ENCODE data around the gene PDZD7.

The PDZD7 gene

GRCh38 chr10:100966887-100967286 is 64.0 kb downstream of the PDZD7 start:
- DNase-seq (ENCODE audit: low read depth), result no peak
- no peak for TF ChIP-seq MYC (IDR thresholded peaks at IDR 0.05; ENCODE audit: low read depth, low read length)
- TF ChIP-seq, protein P1, sequence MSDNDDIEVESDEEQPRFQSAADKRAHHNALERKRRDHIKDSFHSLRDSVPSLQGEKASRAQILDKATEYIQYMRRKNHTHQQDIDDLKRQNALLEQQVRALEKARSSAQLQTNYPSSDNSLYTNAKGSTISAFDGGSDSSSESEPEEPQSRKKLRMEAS (IDR thresholded peaks at IDR 0.05; ENCODE audit: low read depth, low read length), result no peak
- no peak for TF ChIP-seq CTCF (IDR thresholded peaks at IDR 0.05; ENCODE audit: low read depth, low read length)
- no peak for TF ChIP-seq POLR2A (IDR thresholded peaks at IDR 0.05; ENCODE audit: extremely low read depth, insufficient read length)
- no peak overlapping the region for H3K4me3 ChIP-seq (ENCODE audit: low read depth, low read length)

DNA sequence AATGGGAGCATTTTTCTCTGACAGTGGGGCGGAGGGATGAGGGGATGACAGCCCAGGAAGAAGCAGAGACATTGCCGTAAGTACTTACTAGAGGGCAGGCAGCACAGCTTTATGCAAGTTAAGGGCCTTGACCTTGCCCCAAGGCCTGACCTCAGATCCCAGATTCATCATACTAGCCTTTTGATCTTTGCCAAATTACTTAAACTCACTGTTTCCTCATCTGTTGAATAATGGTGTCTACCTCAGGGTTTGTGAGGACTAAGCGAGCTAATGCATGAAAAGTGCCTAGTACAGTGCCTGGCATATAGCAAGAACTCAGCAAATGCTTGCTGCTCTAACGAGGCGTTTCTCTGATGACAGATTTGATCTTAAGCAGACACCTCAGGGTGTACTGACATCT is 65.1 kb downstream of the PDZD7 start:
- TF ChIP-seq MYC (IDR thresholded peaks at IDR 0.05; ENCODE audit: low read depth, low read length) (no peak), POLR2A (IDR thresholded peaks at IDR 0.05; ENCODE audit: extremely low read depth, insufficient read length) (no peak), CTCF (IDR thresholded peaks at IDR 0.05; ENCODE audit: low read depth, low read length) (no peak)
- TF ChIP-seq, protein P1 (IDR thresholded peaks at IDR 0.05; ENCODE audit: low read depth, low read length), result no peak
- H3K4me3 ChIP-seq (ENCODE audit: low read depth, low read length), result no peak overlapping the region
- DNase-seq (ENCODE audit: low read depth), result no peak

GRCh38 chr10:100963826-100964225 is 67.1 kb downstream of the PDZD7 start:
- no peak overlapping the region for H3K4me3 ChIP-seq (ENCODE audit: low read depth, low read length)
- TF ChIP-seq CTCF (IDR thresholded peaks at IDR 0.05; ENCODE audit: low read depth, low read length) (no peak), MYC (IDR thresholded peaks at IDR 0.05; ENCODE audit: low read depth, low read length) (no peak), POLR2A (IDR thresholded peaks at IDR 0.05; ENCODE audit: extremely low read depth, insufficient read length) (no peak)
- TF ChIP-seq, protein P1 (IDR thresholded peaks at IDR 0.05; ENCODE audit: low read depth, low read length), result no peak
- DNase-seq (ENCODE audit: low read depth), result no peak

GRCh38 chr10:100962351-100963080 is 68.4 kb downstream of the PDZD7 start:
- H3K4me3 ChIP-seq (ENCODE audit: low read depth, low read length), result no peak overlapping the region
- TF ChIP-seq, protein P1 (IDR thresholded peaks at IDR 0.05; ENCODE audit: low read depth, low read length), result no peak
- TF ChIP-seq POLR2A (IDR thresholded peaks at IDR 0.05; ENCODE audit: extremely low read depth, insufficient read length), result no peak
- no peak for TF ChIP-seq MYC (IDR thresholded peaks at IDR 0.05; ENCODE audit: low read depth, low read length)
- no peak for TF ChIP-seq CTCF (IDR thresholded peaks at IDR 0.05; ENCODE audit: low read depth, low read length)
- no peak for DNase-seq (ENCODE audit: low read depth)

- no peak overlapping the region for H3K4me3 ChIP-seq (ENCODE audit: low read depth, low read length)
- no peak for DNase-seq (ENCODE audit: low read depth)
- no peak for TF ChIP-seq MYC (IDR thresholded peaks at IDR 0.05; ENCODE audit: low read depth, low read length)
Observed at GRCh38 chr10:100960251-100960650, 70.7 kb downstream of the PDZD7 start.

All from NB4 (cell line).